NCI-H345 treated with DMSO at 0.1 percent for 48 hours (cell line): ENCODE measurements around the gene EEF1AKMT2.

Source experiments
- DNase-seq: peaks from one replicate; lab custom pipeline; 2025; ENCODE audit not compliant: unreplicated experiment; lab: John Stamatoyannopoulos, UW

EEF1AKMT2 gene

DNA sequence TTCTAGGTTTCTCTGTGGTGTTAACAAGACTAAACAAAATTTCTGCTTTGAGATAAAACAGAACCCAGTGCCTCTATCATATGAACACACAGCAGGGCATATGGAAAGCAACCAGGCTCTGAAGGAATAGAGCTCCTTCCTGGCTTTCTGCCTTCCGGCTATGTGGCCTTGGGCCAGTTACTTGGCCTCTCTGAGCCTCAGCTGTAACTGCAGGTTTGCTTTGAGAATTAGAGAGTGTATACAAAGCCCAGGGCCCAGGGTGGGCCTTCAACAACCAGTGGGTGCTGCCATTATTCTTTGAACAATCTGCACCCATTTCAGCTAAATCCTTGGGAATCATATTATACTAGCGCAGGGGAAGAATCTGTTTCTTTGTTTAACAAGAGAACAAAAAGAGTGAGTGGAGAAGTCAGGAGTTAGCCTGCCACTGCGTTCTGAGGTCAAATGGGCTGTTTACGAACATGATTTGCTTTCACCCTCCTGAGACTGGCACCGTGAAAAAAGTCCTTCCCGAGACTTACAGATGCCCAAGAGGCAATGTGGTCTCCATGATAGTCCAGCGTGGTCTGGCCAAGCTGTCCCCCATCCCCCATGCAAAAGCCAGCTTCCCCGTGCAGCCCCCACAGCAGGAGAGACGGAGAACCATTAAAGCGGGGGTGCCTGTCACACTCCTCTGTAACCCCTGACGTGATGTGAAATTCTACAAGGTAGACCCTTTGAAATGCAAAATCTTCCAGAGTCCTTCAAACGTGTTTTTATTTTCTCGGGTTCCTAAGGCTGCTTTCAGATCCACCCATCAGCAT is 52.4 kb downstream of the EEF1AKMT2 start:
- no peak for DNase-seq

DNA sequence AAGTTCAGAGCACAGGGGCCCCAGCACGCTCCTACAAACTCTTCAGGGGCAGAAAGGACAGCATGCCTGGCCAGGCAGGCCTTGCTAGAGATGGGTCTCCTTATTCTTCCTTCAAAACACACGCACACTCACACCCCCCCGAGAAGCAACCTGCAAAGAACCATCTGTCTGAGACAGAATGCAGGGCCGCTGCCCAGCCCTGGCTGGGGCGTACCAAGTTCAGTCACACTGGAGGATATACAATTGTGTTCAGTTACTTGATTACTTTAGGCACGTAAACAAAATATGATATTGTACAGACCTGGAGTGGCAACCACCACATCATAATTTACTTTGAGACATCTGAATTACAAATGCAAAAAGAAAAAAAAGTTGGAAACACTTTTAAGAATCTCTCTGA is 53.2 kb downstream of the EEF1AKMT2 start:
- DNase-seq: no peak

DNA sequence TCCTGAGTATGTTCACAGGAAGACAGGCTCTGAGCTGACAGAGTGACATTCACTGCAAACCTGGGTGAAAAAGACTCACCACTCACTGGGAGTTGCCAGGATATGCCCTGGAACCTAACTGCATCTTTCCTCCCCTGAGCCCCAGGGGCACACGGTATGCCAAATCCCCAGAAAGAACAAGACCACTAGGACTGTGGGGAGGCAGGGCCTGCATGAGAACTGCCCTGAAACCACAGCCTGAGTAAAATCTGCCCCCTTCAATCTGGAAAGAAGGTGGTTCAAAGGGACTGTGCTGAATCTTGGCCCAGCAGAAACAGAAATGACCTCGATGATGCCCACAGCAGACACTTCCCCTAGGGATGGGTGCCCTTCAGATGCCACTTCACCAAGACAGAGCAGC is 54.0 kb downstream of the EEF1AKMT2 start:
- no peak for DNase-seq

DNA sequence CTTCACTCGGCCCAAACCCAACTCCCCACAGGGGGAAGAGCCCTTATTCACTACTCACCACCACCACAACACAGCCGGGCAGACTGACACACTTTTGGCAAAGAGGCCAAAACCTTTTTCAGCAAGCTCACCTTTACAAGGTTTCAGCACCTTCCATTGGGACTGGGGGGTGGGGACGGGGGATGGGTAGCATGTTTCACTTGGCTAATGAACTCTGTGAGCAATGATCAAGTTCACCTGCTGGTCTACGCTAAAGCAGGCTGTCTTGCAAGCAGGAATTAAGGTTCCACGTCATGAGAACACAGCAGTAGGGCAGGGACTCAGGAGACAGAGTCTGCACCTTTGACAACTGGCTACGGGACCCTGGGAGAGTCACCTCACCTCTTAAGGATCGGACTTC is 54.5 kb downstream of the EEF1AKMT2 start:
- DNase-seq: no peak

DNA sequence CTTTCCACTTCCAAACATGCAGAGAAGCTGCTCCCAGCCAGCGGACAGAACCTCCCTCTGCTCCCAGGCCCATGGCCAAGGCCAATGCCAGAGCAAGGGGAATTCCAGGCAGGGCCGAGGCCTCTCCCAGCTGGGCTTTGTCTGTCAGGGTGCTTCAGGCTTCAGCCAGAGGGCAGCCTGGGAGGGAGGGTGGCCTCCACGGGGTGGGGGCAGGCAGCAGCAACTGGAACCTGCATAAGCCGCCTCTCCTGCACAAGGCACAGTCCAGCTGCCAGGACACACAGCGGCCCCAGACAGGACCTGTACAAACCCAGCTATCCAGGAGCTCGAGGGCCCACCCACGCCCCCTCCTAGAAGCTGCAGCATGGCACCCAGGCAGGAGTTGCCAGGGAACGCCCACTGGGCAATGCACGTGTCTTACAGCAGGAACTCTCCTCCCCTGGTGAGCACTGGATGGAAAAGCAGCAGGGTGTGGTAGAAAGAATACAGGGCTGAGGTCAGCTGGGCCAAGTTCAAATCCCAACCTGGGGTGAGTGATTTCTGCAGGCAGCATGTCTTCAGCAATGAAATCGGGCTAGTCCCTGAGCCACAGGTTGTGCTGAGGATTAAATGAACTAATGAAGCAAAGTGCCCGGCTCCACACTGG is 55.1 kb downstream of the EEF1AKMT2 start:
- no peak for DNase-seq

DNA sequence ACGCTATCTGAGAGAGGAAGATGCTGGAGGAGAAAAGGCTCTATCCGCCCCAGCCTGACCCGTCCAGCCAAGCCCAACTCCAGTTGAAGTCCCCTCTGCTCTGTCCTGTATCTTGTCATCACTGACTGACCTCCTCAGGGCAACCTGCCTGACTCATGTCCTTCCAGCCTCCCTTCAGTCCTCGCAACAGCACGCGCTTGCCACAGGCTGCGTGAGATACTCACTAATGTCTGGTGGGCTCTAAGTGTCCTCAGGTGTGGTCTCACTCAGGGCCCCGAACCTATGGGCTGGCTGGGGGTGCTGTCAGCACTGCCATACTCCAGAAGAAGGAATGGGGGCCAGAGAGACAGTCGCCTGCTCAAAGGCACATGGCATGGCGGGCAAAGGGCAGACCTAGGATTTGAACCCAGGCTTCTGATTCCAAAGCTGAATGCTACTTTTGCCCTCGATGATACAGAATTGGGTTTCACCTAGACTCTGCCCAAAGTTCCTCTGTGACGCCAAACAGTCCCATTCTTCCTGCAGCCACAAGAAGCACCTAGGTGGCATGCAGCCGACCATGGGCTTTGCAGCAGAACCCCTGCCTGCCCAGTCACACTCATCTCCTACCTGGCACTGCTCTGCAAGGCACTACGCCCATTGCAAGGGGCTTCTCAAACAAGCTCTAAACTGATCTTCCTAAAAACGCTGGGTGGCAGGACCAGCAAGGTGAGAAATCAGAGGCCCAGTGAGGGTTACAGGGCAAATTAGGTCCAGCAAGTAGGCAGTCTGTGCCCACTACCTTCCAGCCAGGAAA is 56.0 kb downstream of the EEF1AKMT2 start:
- no peak for DNase-seq

DNA sequence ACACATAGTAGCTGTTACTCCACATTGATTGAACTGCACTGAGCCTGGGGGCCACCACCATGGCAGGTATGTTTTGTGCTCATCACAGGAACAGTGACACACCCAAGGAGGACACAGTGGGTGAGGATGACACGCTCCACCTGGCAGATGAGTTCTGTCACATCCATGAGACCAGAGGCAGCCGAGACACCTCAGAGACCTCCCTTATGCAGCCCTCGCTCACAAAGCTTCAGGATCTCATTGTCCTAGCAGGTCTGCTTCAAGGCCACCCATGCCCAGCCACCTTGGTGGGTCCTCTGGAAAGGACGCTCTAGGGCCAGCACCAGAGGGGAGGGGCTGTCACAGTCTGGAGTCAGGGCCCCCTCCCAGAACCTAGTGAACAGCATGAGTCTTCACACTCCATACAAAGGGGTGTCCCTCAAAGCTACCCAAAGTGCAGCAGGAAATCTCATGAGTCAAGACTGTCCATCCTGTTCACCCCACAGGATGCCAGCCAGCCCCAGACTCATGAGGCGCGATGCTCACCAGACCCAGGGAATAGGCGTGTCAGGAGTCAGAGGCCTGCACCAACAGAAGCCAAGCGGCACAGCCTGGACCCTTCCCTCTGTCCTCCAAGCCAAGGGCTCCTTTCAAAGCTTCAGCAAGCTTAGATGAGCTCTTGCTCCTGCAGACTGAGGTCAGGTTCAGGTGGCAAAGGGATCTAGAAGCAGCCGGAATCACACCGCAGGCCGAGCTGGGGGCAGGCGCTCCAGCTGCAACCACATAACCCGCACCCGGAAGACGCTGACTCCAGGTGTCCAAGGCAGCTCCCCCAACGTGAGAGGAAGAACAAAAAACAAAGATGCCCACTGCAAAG is 57.1 kb downstream of the EEF1AKMT2 start:
- DNase-seq: no peak

DNA sequence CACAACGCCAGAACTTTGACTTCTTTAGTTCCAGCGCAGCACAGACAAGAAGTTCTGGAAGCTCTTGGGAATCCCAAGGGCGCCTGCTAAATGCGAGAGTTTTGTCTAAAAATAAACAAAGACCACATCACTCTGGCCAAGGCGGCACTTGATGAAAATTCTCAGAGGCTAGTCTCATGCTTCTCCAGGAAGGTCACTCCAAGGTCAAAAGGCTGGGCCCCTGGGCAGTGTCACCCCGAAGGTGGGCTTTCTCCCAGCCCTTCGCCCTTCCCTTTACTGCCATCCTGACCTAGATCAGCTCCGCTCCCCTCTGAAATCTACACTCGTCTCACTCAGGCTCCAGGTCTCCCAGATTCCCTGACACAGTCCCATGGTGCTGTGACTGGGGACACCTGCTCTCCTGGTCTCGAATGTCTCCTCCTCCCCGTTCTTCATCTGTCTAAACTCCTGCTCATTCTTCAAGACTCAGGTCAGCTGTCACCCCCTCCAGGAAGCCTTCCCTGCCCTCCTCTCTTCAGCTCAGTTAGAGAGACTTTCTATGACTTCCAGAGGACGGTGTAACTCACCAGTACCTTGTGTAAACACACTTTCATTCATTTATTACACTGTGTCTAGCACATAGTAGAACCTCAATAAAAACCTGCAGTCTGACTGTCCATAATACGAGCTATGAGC is 58.0 kb downstream of the EEF1AKMT2 start:
- no peak for DNase-seq

DNA sequence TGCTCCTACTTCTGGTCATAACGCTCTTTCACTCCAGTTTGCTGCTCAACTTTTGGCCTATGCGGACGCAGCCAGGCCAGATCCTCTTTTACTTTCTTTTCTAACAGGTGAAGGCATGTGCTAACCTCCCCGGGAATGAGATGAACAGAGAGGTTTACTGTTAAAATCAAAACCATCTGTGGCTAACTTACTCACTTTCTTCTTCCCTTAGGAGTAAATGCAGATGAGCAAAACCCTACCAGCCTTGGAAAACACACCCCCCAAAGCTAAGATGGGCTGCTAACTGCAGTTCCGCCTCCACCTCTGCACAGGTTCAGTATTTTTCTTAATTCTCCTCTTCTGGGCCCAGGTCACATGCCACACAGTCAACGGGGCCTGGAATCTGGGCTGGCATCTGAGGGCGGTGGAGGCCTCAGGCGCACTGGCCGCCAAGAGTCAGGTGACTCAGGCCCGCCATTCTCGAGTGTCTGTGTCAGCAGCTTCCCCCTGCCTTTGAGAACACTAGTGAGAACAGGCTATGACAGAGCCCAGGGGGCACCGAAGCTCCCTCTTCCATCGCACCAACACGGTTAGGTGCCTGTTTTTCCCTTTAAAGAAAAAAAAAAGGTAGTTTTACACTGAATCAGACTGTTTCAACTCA is 58.6 kb downstream of the EEF1AKMT2 start:
- DNase-seq: no peak

DNA sequence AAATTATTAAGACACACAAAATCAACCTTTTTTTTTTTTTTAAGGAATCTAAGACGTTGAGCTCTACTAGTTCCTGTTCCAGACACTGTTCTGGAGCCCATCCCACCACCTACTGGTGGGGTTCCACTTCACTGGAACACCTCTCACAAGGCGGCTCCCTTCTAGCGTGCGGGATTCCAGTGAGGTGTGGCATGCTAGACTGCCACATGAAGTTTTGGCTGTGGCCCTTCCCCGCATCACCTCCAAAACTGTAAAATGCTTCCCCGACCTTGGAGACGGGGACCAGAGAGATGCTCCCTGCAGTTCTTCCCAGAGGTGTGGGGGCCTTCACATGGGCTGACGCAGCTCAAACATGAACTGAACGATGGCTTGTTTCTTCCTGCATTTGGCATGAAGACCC is 60.1 kb downstream of the EEF1AKMT2 start:
- no peak for DNase-seq

DNA sequence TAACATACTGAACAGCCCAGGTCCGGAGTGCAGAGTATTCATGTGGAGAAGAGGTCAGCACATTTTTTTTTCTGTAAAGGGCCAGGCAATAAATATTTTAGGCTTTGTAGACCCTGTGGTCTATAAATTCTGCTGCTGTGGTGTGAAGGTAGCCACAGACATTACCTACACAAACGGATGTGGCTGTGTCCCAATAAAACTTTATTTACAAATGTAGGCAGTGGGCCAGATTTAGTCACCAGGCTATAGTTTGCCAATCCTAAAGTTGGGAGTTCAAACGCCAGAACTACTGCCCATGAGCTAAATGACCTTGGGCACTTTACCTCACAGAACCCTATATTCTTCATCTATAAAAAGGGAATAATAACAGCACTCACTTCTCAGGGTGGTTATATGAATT is 60.9 kb downstream of the EEF1AKMT2 start:
- DNase-seq: no peak

DNA sequence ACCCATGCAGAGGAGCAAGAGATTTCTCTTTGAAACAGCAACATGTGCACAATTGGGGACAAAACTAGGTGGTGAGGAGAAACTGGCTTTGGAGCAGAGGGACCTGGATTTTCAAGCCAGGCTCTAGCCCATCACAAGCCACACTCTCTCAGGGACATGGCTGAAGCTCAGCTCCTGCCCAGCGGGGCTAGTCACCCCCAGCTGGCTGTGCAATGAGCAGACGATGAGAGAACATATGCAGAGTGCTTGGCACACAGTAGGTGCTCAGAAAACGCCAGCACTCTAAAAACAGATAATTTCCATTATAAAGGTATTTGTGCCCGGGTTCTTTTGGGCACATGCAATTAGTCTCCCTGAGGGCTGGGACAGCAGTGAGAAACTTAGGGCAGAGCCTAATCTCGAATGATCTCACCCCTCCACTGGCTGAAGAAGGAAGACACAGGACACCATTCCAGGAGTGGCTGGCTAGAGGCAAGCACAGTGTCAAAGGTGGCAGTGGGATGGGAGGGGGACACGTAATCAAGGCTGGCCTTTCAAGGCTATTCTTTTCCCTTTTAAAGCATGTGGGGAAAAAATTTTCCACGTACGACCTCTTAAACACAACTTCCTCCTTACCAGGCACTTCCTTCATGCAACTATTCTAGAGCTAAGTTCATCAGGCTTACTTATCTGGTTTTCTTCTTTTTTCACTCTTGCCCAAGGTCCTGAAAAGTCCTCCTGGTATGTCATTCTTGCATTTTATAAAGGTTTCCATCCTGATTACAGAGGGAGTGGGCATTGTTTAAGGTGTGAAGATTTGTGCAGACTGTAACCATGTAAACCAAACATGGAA is 62.6 kb downstream of the EEF1AKMT2 start:
- no peak for DNase-seq

DNA sequence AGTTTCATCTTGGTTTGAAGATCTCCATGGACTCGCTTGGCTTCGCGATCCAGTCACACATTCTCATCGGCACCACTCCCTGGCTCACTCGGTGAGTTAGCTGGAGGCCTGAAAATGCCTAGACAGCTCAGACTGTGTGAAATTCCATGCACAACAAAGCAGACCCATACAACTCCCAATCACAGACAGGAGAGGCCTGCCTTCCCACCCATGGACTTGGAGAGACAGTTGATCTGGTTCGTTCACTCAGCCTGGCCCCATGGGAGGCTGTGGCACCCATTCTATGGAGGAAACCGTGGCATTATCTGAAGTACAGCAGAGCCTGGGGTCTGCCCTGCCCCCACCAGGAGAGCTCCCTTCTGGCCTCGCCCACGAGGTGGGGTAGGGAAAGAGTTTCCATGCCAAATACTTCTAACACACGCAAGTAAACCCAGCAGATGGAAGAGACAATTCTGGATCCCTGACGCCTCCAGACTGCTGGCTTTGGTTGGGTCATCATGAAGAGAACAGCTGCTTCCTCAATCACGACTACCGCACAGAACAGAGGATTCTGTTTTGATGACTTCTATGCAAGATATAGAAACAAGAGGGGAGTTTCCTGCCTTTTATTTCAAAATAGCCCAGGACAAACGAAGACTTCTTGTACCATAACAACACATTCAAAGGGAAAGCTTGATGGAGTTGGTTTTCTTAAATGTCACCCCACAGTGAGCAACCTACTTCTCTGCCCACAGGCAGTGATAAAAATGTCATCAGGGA is 63.4 kb downstream of the EEF1AKMT2 start:
- no peak for DNase-seq

DNA sequence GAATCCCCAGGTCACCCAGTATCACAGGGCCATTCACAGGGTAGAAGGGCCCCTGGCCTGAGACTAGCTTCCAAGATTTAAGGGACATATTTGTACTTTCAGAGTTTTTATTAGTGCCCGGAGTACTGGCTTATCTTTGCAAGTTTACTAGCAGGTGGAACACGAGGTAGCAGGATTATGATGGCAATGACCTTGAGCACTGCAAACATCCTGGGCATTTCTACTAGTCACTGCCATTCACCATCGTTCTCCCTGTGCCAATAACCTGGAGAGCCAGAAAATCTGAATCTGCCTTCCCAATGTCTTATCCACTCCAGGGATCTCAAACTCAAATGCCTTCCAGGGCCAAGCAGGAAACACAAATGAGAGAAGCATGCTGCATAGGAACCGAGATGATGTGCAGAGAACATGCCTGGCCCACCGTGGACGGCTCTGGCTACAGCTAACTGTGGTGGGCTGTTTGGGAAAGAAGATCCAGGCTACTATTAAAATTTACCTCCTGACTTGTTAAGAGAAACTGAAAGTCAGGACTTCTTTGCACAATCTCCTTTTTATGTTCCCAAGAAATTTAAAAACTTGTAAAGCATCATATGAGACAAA is 64.2 kb downstream of the EEF1AKMT2 start:
- DNase-seq: no peak

DNA sequence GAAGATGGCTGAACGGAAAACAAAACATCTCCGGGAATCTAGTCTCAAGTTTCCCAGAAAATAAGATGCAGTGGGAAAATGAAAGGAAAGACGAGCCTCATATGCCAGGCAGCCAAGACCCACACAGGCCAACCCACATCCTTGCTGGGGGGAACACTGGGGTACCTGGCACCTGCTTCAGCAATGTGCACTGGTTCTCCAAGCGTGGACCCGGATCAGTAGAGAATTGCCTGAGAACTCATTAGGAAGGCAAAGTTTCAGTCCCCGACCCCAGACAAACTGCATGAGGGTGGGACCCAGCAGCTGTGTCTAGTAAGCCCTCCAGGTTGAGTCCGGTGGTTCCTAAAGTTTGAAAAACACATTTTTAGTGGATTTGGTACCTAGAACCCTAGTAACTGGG is 65.9 kb downstream of the EEF1AKMT2 start:
- DNase-seq: no peak

DNA sequence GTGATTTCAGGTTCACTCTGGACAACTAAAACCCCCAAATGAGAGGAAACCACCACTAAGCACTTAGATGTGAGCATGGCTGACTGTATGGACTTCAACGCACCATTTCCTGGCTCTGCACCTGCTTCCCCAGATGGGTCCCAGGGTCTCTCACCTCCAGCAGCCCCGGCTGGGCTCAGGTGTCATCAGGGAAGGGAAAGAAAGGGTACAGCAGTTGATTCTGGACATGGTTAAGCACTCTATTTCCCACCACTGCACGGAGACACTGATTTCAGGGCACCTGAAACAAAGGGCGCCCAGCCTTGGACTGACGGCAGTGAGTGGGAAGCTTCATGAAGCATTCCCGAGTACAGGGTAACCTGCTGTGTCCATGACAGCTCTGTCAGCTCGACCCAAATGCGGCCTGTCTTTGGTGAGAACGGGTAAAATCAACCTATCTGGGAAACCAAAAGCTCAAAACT is 66.5 kb downstream of the EEF1AKMT2 start:
- DNase-seq: no peak

DNA sequence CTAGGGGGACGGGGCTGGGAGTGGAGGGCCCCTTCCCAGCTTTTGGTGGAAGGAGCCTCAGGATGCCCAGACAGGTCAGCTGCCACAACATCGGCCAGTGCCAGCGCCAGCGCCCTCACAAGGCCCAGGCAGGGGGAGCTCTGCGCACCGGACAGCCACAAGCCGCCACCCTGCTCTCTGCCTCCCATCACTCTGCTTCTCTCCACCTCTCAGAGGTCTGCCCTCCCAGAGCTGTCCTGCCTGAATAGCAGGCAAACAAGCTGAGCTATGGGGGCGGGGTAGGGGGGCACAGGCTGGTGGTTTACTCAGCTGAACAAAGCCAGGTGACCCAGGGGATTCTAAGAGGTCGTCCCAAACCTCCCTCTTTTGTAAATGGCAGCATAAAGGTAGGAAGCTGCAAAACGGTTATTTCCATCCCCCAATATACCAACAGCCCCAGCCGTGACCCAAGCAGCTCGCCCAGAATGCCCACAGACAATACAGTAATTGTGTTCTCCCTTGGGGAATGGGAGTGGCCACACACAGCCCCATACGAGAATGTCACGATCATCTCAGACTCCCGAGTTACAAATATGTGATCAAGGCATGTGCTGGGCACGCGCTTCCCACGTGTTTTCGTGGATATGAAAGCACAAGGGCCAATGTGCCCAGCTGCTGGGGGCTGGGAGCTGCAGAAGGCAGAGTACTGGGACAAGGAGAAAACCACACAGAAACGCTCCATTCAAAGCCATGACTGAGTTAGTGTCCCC is 67.2 kb downstream of the EEF1AKMT2 start:
- DNase-seq: no peak
